NCI-H1694 (cell line): ENCODE data around the gene DGCR6.
"Not testable (repeated sequence)": the region's sequence is repeated elsewhere in the genome, so short reads cannot be mapped to it uniquely, and the experiment has no call there.

Source experiments
- DNase-seq: peaks from one replicate; lab custom pipeline; 2025; lab: John Stamatoyannopoulos, UW

The DGCR6 gene

GRCh38 chr22:18961201-18961600 lies 55.1 kb downstream of the DGCR6 start:
- DNase-seq, result not testable (repeated sequence)
